ENCODE measurements around the gene HRH2.
"Not testable (repeated sequence)": the region's sequence is repeated elsewhere in the genome, so short reads cannot be mapped to it uniquely, and the experiment has no call there.

Gene HRH2

DNA sequence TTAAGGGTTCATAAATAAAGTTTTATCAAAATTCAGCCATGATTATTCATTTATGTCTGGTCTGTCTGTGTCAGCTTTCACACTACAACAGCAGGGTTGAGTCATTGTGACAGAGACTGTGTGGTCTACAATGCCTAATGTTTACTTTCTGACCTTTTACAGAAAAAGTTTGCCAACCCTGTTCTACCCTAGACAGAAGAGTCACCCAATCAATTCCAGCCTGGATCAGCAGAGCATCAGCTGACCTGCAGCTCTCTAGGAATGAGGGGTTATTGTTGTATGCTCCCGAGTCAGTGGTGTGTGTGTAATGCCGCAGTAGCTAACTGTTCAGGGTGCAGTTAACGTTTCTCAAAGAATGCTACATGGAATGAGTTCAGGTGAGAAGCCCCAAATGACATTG lies 87.3 kb downstream of the HRH2 start:
- no peak for DNase-seq

DNA sequence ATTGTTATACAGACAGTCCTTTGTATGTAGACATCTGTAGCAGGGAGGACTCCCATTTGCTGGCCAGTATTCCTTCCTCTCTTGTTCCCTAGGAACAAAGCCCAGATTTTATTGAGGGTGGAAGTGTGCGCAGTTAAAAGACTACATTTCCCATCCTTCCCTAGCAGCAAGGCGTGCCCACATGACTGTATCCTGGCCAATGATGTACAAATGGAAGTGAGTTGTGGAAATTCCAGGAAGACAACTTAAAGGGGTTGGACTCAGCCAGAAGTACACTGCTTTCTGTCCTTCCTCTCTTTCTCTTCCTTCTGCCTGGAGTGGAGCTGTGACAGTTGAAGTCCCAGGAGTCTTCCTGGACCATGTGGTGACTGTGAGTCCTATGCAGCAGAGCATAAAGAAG lies 89.0 kb downstream of the HRH2 start:
- no peak for DNase-seq

DNA sequence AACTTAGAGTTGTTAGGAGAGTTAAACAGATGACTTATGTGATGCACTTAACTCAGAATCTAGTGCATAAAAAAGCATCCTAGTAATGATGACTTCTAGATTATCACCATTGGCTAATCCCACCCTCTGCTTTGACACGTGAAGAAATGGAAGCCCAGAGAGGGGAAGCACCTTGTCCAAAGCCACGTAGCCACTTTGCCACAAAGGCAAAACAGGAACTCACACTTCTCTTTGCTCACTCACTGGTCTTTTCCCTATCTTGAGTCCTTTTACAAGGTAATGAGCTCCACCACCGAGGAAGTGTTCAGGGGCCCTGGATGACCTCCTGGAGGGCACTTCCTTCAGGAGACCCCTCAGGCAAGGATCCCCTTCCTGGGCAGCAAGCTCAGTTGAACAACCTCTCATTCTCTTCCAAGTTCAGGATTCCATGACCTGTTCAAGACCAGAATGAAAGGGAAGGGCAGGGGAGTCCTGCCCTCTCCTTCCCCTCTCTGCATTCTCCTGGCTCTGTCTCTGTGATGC lies 89.7 kb downstream of the HRH2 start:
- DNase-seq, result no peak

DNA sequence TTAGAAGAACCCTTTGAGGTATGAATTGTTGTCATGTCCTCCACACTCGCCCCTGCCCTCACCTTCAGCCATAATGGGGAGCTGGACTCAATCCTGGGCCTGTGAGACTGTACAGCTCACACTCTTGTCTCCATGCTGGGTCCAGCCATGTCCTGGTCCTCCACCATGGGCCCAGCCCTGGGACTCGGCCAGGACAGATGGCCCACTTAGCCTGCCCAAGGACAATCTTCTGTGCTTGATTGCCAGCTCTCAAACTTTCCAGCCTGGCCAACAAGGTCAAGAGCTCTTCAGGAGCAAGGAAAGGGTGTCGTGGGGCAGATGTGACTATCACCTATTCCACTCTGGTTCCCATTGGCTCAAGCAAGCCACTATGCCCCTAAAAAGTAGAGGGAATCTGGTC lies 90.8 kb downstream of the HRH2 start:
- no peak for DNase-seq

DNA sequence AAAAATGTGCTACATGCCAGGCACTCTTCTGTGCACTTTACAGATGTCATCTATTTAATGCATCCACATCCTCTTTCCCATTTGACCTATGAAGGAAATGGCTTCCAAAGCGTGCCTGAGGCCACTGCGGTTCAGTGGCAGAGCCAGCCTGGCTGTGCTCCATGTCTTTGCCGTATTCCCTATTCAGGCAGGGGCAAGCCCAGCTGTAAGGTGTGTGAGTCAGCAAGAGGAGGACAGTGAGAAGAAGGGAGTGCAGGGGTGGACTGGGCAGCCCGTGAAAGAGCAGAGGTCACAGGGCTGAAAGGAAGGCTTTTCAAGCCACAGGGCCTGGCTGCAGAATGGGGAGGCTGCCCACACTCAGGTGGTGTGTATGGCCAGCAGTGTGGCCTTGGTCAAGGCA lies 91.7 kb downstream of the HRH2 start:
- DNase-seq, result no peak

DNA sequence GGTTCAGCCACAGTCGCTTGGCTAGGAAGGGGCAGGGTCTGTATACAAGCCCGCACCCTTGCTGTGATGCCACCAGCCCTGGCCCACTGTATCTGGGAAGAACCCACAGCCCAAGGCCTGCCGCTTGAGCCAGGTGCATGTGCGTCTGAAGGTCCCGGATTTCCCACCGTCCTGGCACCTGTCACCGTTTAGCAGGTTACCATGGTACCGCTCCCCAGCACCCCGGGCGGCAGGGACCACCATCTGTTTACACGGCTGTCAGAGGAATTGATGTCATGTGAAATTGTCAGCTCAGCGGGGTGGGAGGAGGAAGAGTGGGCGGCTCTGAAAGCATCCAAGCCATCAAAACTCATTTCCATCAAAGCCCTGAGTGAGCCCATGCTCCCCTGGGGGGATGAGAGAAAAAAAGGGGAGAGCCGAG lies 92.7 kb downstream of the HRH2 start:
- DNase-seq, result no peak

DNA sequence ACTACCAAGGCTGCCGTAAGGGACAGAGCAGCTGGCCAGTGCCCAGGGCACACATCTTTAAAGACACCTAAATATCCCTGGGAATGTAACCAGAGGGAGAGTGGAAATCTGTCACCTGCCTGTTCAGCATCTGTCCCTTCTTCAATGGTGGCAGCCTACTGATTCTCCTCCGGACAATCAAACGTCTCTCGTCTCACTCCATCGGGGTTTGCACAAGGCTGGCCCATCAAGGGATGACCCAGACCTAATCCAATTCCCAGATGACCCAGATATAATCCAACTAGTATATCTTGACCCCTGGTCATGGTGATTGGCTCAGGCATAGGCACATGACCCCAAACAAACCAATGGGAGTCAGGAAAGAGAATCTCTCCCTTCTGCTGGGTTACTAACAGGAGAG lies 93.5 kb downstream of the HRH2 start:
- no peak for DNase-seq

DNA sequence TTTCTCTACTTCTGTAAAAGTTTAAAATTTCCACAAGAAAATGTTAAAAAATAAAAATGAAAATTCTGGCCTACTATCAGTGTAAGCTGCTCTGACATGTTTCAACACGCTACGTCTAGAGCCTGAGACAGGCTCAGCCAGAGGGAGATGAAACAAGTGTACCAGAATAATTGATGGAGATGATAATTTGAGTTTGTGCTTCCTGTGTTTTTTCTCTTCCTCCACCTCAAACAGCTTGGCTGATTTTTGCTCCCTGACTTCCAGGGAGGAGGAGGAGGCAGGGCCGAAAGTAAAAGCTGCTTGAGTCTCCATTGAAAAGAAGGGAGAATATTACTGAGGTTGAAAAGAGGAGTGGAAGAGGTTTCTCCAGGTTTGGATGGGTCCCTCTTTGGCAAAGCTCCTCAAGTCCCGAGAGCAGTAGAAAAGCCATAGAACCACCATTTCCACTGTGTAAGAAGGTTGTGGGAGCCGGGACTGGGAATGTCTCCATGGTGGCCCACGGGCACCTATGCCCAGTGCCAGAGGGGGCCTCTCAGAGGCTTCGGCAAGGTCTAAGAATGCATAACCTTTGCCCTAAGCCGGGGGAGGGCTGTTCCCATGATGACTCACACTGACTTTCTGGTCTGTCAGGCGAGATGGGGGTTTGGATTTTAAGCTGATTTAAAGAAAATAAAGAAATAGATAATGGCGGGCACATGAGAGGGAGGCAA lies 95.1 kb downstream of the HRH2 start:
- no peak for DNase-seq

GRCh38 chr5:175753536-175754402 lies 95.9 kb downstream of the HRH2 start:
- DNase-seq, result no peak

DNA sequence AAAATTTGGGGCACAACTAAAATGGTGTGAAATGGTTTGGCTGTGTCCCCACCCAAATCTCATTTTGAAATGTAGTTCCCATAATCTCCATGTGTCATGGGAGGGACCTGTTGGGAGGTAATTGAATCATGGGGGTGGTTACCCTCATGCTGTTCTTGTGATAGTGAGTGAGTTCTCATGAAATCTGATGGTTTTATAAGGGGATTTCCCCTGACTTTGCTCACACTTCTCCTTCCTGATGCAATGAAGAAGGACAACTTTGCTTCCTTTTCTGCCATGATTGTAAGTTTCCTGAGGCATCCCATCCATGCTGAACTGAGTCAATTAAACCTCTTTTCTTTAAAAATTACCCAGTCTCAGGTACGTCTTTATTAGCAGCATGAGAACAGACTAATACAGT lies 102.1 kb downstream of the HRH2 start:
- DNase-seq, result not testable (repeated sequence)
